ENCODE measurements around the gene SLAMF9.

DNA sequence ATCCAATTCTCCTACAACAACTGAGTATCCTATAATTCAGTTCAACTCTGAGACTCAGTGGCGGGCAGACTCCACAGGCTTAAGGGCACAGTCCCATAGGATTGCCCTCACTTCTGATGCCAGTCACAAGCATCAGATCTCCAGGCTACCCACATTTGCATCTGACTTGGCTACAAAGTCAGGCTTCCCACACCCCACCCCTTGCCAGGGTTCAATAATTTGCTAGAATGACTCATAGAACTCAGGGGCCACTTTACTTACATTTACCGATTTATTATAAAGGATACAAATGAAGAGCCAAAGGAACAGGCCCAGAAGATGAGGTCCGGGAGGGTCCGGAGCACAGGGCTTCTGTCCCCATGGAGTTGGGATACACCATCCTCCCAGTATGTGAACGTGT is 36.0 kb upstream of the SLAMF9 start:
- TF ChIP-seq, protein P1, sequence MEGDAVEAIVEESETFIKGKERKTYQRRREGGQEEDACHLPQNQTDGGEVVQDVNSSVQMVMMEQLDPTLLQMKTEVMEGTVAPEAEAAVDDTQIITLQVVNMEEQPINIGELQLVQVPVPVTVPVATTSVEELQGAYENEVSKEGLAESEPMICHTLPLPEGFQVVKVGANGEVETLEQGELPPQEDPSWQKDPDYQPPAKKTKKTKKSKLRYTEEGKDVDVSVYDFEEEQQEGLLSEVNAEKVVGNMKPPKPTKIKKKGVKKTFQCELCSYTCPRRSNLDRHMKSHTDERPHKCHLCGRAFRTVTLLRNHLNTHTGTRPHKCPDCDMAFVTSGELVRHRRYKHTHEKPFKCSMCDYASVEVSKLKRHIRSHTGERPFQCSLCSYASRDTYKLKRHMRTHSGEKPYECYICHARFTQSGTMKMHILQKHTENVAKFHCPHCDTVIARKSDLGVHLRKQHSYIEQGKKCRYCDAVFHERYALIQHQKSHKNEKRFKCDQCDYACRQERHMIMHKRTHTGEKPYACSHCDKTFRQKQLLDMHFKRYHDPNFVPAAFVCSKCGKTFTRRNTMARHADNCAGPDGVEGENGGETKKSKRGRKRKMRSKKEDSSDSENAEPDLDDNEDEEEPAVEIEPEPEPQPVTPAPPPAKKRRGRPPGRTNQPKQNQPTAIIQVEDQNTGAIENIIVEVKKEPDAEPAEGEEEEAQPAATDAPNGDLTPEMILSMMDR (IDR thresholded peaks at IDR 0.05; ENCODE audit: insufficient read depth, low read depth, low read length), result no peak
- no peak for TF ChIP-seq EZH2 (IDR thresholded peaks at IDR 0.05; ENCODE audit: insufficient read depth, low read length)

Measured in astrocyte (in vitro differentiated cells and primary cell).